C4-2B (cell line): ENCODE results near the gene PANK1.
"Not testable (repeated sequence)": the region's sequence is repeated elsewhere in the genome, so short reads cannot be mapped to it uniquely, and the experiment has no call there.

ENCODE experiments used
- H3K27ac ChIP-seq: fragments of 450-650 bp; 2 replicates; pipeline ENCODE4 v1.5.1; 2017
- CTCF ChIP-seq: fragments of 450-650 bp; conservative IDR thresholded peaks from 2 replicates; pipeline ENCODE4 v1.5.1; 2017; ENCODE audit warnings: mild to moderate bottlenecking
- ZFX ChIP-seq: fragments of 450-650 bp; IDR thresholded peaks from 2 replicates; pipeline ENCODE4 v1.6.1; 2017

Gene PANK1

GRCh38 chr10:89548673-89549072, 96.4 kb downstream of the PANK1 start:
- TF ChIP-seq CTCF (no peak), ZFX (no peak)
- H3K27ac ChIP-seq: no peak overlapping the region

- H3K27ac ChIP-seq: no peak overlapping the region
- TF ChIP-seq ZFX (no peak), CTCF (no peak)
These were observed 97.1 kb downstream of the PANK1 start for GRCh38 chr10:89547853-89548513.

- not testable (repeated sequence) for H3K27ac ChIP-seq
These were observed 98.4 kb downstream of the PANK1 start for GRCh38 chr10:89546651-89547050.

- no peak overlapping the region for H3K27ac ChIP-seq
- TF ChIP-seq CTCF (no peak), ZFX (no peak)
These were observed 101.2 kb downstream of the PANK1 start for GRCh38 chr10:89543841-89544240.

GRCh38 chr10:89540420-89540949, 104.6 kb downstream of the PANK1 start:
- H3K27ac ChIP-seq: no peak overlapping the region
- no peak for TF ChIP-seq CTCF
- no peak for TF ChIP-seq ZFX

- TF ChIP-seq CTCF (no peak), ZFX (no peak)
- no peak overlapping the region for H3K27ac ChIP-seq
These were observed 107.7 kb downstream of the PANK1 start for GRCh38 chr10:89537364-89537763.

GRCh38 chr10:89536013-89536354, 109.1 kb downstream of the PANK1 start:
- TF ChIP-seq CTCF (no peak), ZFX (no peak)
- H3K27ac ChIP-seq: no peak overlapping the region
